ENCODE results near the gene CATSPER1. TPM values are rescaled to one million over a fixed set of nuclear protein-coding genes. Genes with fewer than 3 reads are reported as not detected.
A peak's percentile ranks its signal among the peaks of the same experiment; 100 is the strongest.

The CATSPER1 gene
- total RNA-seq, 1 experiment from 2014 or later = 1.1 TPM

GRCh38 chr11:66012371-66012945 lies 13.8 kb downstream of the CATSPER1 start:
- Histone ChIP-seq H3K9me3 (ENCODE audit: low read length) (no peaks in the 10 kb centered on the region), H3F3A (ENCODE audit: low read length, unreplicated experiment) (no peaks in the 10 kb centered on the region), H3K27me3 (ENCODE audit: low read length) (no peaks in the 10 kb centered on the region), H3K4me2 (ENCODE audit: low read length) (peak overlapping the region; percentile 84), H4K20me1 (ENCODE audit: low read length) (no peaks in the 10 kb centered on the region), H3K4me3 (ENCODE audit: low read length) (peak overlapping the region; percentile 59), H3K9me2 (replicated peaks; ENCODE audit: low read length) (no peaks in the 10 kb centered on the region), H2AFZ (ENCODE audit: low read length) (peak overlapping the region; percentile 75), H3K79me2 (ENCODE audit: low read length) (no peaks in the 10 kb centered on the region), H3K9ac (ENCODE audit: low read length) (no peak overlapping the region), H3K27ac (ENCODE audit: low read length) (no peak overlapping the region), H3K36me3 (ENCODE audit: low read depth, low read length) (no peaks in the 10 kb centered on the region), H3K4me1 (ENCODE audit: insufficient read depth, low read length) (peaks cover 49% of the 10 kb centered on the region)
- ATAC-seq (no peak), DNase-seq (no peak)
- no peak for TF ChIP-seq CTCF (conservative IDR thresholded peaks at IDR 0.05; ENCODE audit: low read depth, low read length)
- TF ChIP-seq EZH2phosphoT487 (IDR thresholded peaks at IDR 0.05; ENCODE audit: borderline replicate concordance, low read length) = no peak; the same call in 1 of the 2 replicates
- TF ChIP-seq EZH2 (IDR thresholded peaks at IDR 0.05; ENCODE audit: low read length, unreplicated experiment) = no peak
- intact Hi-C loops (cut with micrococcal nuclease) = no loop called here
- POLR2A ChIA-PET (ENCODE audit: unreplicated experiment) = no interaction called here
- CTCF ChIA-PET = no interaction called here
- BruUV-seq (replicated peaks) = no TSS peak

GRCh38 chr11:66011785-66012303 lies 14.4 kb downstream of the CATSPER1 start, which contains the start of gene CST6:
Gene CST6 (plus strand): TSS chr11:66012008. CDS start chr11:66012045, 37 bp downstream.
- no peak for DNase-seq
- peak within 1 kb of the TSS; percentile 75 for H2AFZ ChIP-seq (ENCODE audit: low read length)
- TF ChIP-seq EZH2 (IDR thresholded peaks at IDR 0.05; ENCODE audit: low read length, unreplicated experiment) (no peak), CTCF (conservative IDR thresholded peaks at IDR 0.05; ENCODE audit: low read depth, low read length) (no peak), EZH2phosphoT487 (IDR thresholded peaks at IDR 0.05; ENCODE audit: borderline replicate concordance, low read length) (no peak; the same call in 1 of the 2 replicates)
- H3K36me3 ChIP-seq (ENCODE audit: low read depth, low read length) = no peaks in the 10 kb centered on the region
- no TSS peak for BruUV-seq (replicated peaks)
- H3F3A ChIP-seq (ENCODE audit: low read length, unreplicated experiment) = no peaks in the 10 kb centered on the region
- peaks cover 49% of the 10 kb centered on the region for H3K4me1 ChIP-seq (ENCODE audit: insufficient read depth, low read length)
- peak within 1 kb of the TSS; percentile 84 for H3K4me2 ChIP-seq (ENCODE audit: low read length)
- H3K27ac ChIP-seq (ENCODE audit: low read length) = peak within 1 kb of the TSS; percentile 33
- H3K9ac ChIP-seq (ENCODE audit: low read length) = no peak within 1 kb of the TSS
- no peaks in the 10 kb centered on the region for H4K20me1 ChIP-seq (ENCODE audit: low read length)
- H3K27me3 ChIP-seq (ENCODE audit: low read length) = no peaks in the 10 kb centered on the region
- CTCF ChIA-PET = interaction anchor here (0.6 to 1.2 kb wide), 2 partner anchors 33 to 118 kb away, joined by 3 to 8 read pairs; no protein-coding TSS in a partner anchor
- POLR2A ChIA-PET (ENCODE audit: unreplicated experiment) = interaction anchor here (0.6 kb wide), 1 partner anchor 100 kb away, joined by 3 read pairs; no protein-coding TSS in a partner anchor
- no peaks in the 10 kb centered on the region for H3K9me2 ChIP-seq (replicated peaks; ENCODE audit: low read length)
- intact Hi-C loops (cut with micrococcal nuclease) = no loop called here
- H3K79me2 ChIP-seq (ENCODE audit: low read length) = no peaks in the 10 kb centered on the region
- H3K4me3 ChIP-seq (ENCODE audit: low read length) = peak within 1 kb of the TSS; percentile 59
- H3K9me3 ChIP-seq (ENCODE audit: low read length) = no peaks in the 10 kb centered on the region
- peak; percentile 5 for ATAC-seq
